HepG2 (cell line): Measurements from ENCODE around the gene CCNI2. TPM values are rescaled to one million over a fixed set of nuclear protein-coding genes. Genes with fewer than 3 reads are reported as not detected.

ENCODE experiments used
- ATAC-seq: fragments of 200-7000 bp; cut with Tn5 transposase; 3 replicates; pipeline ENCODE4 v1.9.1; 2020; ENCODE audit warnings: mild to moderate bottlenecking, moderate library complexity
- BruUV-seq: library from RNA; stranded (reverse); fragments of 400-500 nt; replicated peaks from 2 replicates; lab custom pipeline; 2021; lab: Mats Ljungman, UMichigan
- CTCF ChIA-PET: fragments of 300-600 bp; formaldehyde crosslinking; extraction: SDS; loops from one replicate; lab custom pipeline; 2021; ENCODE audit warnings: low total read pairs, inconsistent platforms, low intra/inter-chr PET ratio; lab: Yijun Ruan, JAX
- POLR2A ChIA-PET: fragments of 350-600 bp; sonication (Branson Sonifier 250); formaldehyde crosslinking; loops from one replicate; lab custom pipeline; 2020; ENCODE audit warnings: antibody characterized with exemption, inconsistent platforms; lab: Yijun Ruan, JAX
- DNase-seq: peaks from one replicate; pipeline ENCODE4 v3.0.0-alpha.2; 2015; ENCODE audit warnings: low spot score
- FAIRE-seq: peaks from 3 replicates; lab custom pipeline; 2011; peaks lifted over from hg19 to GRCh38; lab: Jason Lieb, UNC
- H2AFZ ChIP-seq: one replicate; pipeline ENCODE4 v1.6.1; 2011; ENCODE audit warnings: low read length, inconsistent platforms
- H3K27ac ChIP-seq: fragments of 300-600 bp; 3 replicates; pipeline ENCODE4 v1.8.0; 2011; ENCODE audit warnings: mixed run types, mild to moderate bottlenecking, mixed read lengths, low read length, inconsistent platforms; ENCODE audit not compliant: insufficient read depth; ENCODE audit errors: extremely low read length
- H3K27me3 ChIP-seq, 2 experiments: fragments of 200-600 bp in 1 of 2; 2 replicates in 1 of 2; 3 replicates in 1 of 2; pipeline versions ENCODE4 v1.6.0 to v1.8.0; 2011; ENCODE audit warnings: low read length in 2 of 2, mild to moderate bottlenecking in 2 of 2, moderate library complexity in 2 of 2, inconsistent platforms in 1 of 2; ENCODE audit not compliant: insufficient read depth in 2 of 2, control insufficient read depth in 1 of 2
- H3K36me3 ChIP-seq, 2 experiments: fragments of 200-600 bp in 1 of 2; replicated peaks in 1 of 2; 2 replicates in 1 of 2; 3 replicates in 1 of 2; pipeline versions ENCODE4 v1.5.1 to v1.8.0; 2011; ENCODE audit warnings: low read length in 2 of 2, inconsistent platforms in 1 of 2; ENCODE audit not compliant: insufficient read depth in 2 of 2, control insufficient read depth in 1 of 2
- H3K4me1 ChIP-seq: 2 replicates; pipeline ENCODE4 v1.5.1; 2012; ENCODE audit warnings: low read length, inconsistent platforms; ENCODE audit not compliant: insufficient read depth
- H3K4me2 ChIP-seq: 2 replicates; pipeline ENCODE4 v1.6.0; 2011; ENCODE audit warnings: low read depth, low read length, inconsistent platforms
- H3K4me3 ChIP-seq, 3 experiments: fragments of 200-600 bp in 1 of 3; sonication (generic), shearing (Covaris generic) in 1 of 3; replicated peaks in 1 of 3; 2 replicates each; pipeline ENCODE4 v1.5.1; 2011 to 2016; ENCODE audit warnings: low read length in 3 of 3, inconsistent platforms in 2 of 3, low read depth in 2 of 3, mild to moderate bottlenecking in 2 of 3, control low read depth in 1 of 3, mixed read lengths in 1 of 3; ENCODE audit not compliant: insufficient read depth in 1 of 3
- H3K79me2 ChIP-seq: one replicate; pipeline ENCODE4 v1.6.1; 2011; ENCODE audit warnings: low read length, inconsistent platforms; ENCODE audit not compliant: insufficient read depth
- H3K9ac ChIP-seq: 2 replicates; pipeline ENCODE4 v1.6.0; 2011; ENCODE audit warnings: mild to moderate bottlenecking, low read depth, low read length, inconsistent platforms; ENCODE audit not compliant: insufficient read depth
- H3K9me3 ChIP-seq: 2 replicates; pipeline ENCODE4 v1.5.1; 2012; ENCODE audit warnings: mild to moderate bottlenecking, low read length
- H4K20me1 ChIP-seq: 2 replicates; pipeline ENCODE4 v1.6.0; 2011; ENCODE audit warnings: inconsistent platforms, mild to moderate bottlenecking, low read length, moderate library complexity; ENCODE audit not compliant: insufficient read depth
- BRD4 ChIP-seq: sonication (generic); formaldehyde crosslinking; IDR thresholded peaks from 2 replicates; pipeline ENCODE4 v1.4.0; 2020; ENCODE audit warnings: missing genetic modification reagents
- JARID2 ChIP-seq: sonication (generic); formaldehyde crosslinking; IDR thresholded peaks from 2 replicates; pipeline ENCODE4 v1.8.1; 2023; ENCODE audit warnings: missing genetic modification reagents, inconsistent platforms; ENCODE audit not compliant: insufficient replicate concordance
- KLF12 ChIP-seq: sonication (generic); formaldehyde crosslinking; IDR thresholded peaks from 2 replicates; pipeline ENCODE4 v1.4.0; 2020; ENCODE audit warnings: missing genetic modification reagents, borderline replicate concordance
- MAFF ChIP-seq: IDR thresholded peaks from 2 replicates; pipeline ENCODE4 v1.6.1; 2011; ENCODE audit warnings: low read depth, low read length, improper control_type of control experiment
- MXI1 ChIP-seq: IDR thresholded peaks from 3 replicates; pipeline ENCODE4 v1.6.1; 2012; ENCODE audit warnings: low read depth, low read length, inconsistent platforms, borderline replicate concordance
- NFKB2 ChIP-seq: sonication (generic); formaldehyde crosslinking; IDR thresholded peaks from 2 replicates; pipeline ENCODE4 v1.4.0; 2020; ENCODE audit warnings: missing genetic modification reagents, borderline replicate concordance
- NFKBIZ ChIP-seq: IDR thresholded peaks from 2 replicates; pipeline ENCODE4 v1.6.1; 2018; ENCODE audit warnings: missing genetic modification reagents, missing compliant biosample characterization
- ZNF205 ChIP-seq: IDR thresholded peaks from 2 replicates; pipeline ENCODE4 v1.6.1; 2018; ENCODE audit warnings: missing biosample characterization, missing genetic modification reagents
- ZNF652 ChIP-seq: IDR thresholded peaks from 2 replicates; pipeline ENCODE4 v1.6.1; 2016; ENCODE audit warnings: low read depth, borderline replicate concordance
- WGBS: methylation state at CpG from one replicate; pipeline ENCODE4 v1.1.6; 2017; ENCODE audit warnings: low lambda C conversion rate; 5-methylcytosine and 5-hydroxymethylcytosine counted together
- in situ Hi-C: cut with HindIII; loops from 2 replicates; pipeline ENCODE4 v1.10.0; 2017; ENCODE audit warnings: low pct_unique_long_range_greater_than_20kb; ENCODE audit not compliant: extremely low pct_ligation_motif_present
- intact Hi-C: fragments of 100-400 bp; cut with micrococcal nuclease; formaldehyde crosslinking; loops from one replicate; pipeline ENCODE4 v1.10.0; 2022; ENCODE audit not compliant: unreplicated experiment
- polyA plus RNA-seq, 8 experiments: library from polyadenylated mRNA; depleted of rRNA in 3 of 8; stranded (reverse) in 7 of 8; unstranded in 1 of 8; fragments of >200 nt; fragmentation: Illumina TruSeq in 4 of 8; extraction: Trizol in 4 of 8; gene quantifications; 2 replicates each; pipeline versions ENCODE4 v1.2.1 to v1.2.3, GENCODE V29; 2011 to 2016; ENCODE audit warnings: low read depth in 4 of 8, missing spikeins in 1 of 8, mixed read lengths in 1 of 8; ENCODE audit not compliant: insufficient read depth in 1 of 8
- total RNA-seq, 5 experiments: library from RNA; depleted of rRNA; stranded (reverse); fragments of >200 nt; fragmentation: Illumina TruSeq; extraction: Trizol; gene quantifications; 2 replicates each; pipeline ENCODE4 v1.2.3, GENCODE V29; 2016; ENCODE audit warnings: low read depth in 1 of 5
- TF ChIP-seq, protein P1 (sequence below): sonication (generic); formaldehyde crosslinking; IDR thresholded peaks from 2 replicates; pipeline ENCODE4 v1.5.1; 2020; ENCODE audit warnings: missing genetic modification reagents, mild to moderate bottlenecking, borderline replicate concordance
- TF ChIP-seq, protein P2 (sequence below): sonication (generic); formaldehyde crosslinking; IDR thresholded peaks from 2 replicates; pipeline ENCODE4 v1.9.0; 2021; ENCODE audit warnings: missing genetic modification reagents, mild to moderate bottlenecking, borderline replicate concordance
- TF ChIP-seq, protein P3 (sequence below): sonication (generic); formaldehyde crosslinking; IDR thresholded peaks from 2 replicates; pipeline ENCODE4 v1.4.0; 2020; ENCODE audit warnings: missing genetic modification reagents
- TF ChIP-seq, protein P4 (sequence below): sonication (generic); formaldehyde crosslinking; IDR thresholded peaks from 2 replicates; pipeline ENCODE4 v1.4.0; 2020; ENCODE audit warnings: missing genetic modification reagents, borderline replicate concordance
- TF ChIP-seq, protein P5 (sequence below): fragments of 450-650 bp; IDR thresholded peaks from 2 replicates; pipeline ENCODE4 v1.6.1; 2017; ENCODE audit warnings: mild to moderate bottlenecking

The CCNI2 gene
- total and polyA plus RNA-seq, 2 of the 13 experiments (the other 11 are each of a cell fraction or from before 2014, with no cell fraction given), result not detected

DNA sequence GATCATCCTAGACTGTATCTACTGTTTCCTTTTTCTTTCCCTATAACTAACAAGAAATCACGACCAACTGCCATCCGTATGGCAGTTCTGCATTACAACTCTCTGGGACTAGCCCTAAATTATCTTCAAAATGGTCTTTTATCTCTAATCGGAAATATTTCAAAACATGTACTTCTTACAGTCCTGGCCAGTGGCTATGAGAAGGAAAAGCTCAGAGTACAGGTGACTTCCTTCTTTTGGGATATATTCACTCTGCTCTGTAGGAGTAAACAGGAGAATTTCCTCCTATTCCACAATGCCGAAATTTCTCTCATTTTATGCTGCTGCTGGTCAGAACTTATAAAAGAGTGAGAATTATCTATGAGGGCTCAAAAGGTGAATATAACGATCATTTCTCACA is 31.6 kb downstream of the CCNI2 start:
- Histone ChIP-seq H3K27ac (no peak overlapping the region), H3K36me3 (no peaks in the 10 kb centered on the region), H3K27me3 (no peaks in the 10 kb centered on the region), H3K9me3 (no peaks in the 10 kb centered on the region), H3K4me3 (no peak overlapping the region), H3K79me2 (peaks cover 25% of the 10 kb centered on the region), H2AFZ (no peak overlapping the region), H3K4me1 (peaks cover 33% of the 10 kb centered on the region), H3K4me2 (no peak overlapping the region), H3K9ac (no peak overlapping the region), H4K20me1 (no peaks in the 10 kb centered on the region)
- FAIRE-seq (no peak), DNase-seq (no peak), ATAC-seq (no peak)
- intact Hi-C loops (no loop called here), in situ Hi-C loops (no loop called here)
- ChIA-PET CTCF (no interaction called here), POLR2A (interaction anchor here (2.8 to 4.2 kb wide), 2 partner anchors 28 to 42 kb away, joined by 10 to 21 read pairs; no protein-coding TSS in a partner anchor)
- WGBS, result 92% methylated on average over 5 of the region's 5 CpGs
- BruUV-seq, result no TSS peak
- TF ChIP-seq, protein P1, sequence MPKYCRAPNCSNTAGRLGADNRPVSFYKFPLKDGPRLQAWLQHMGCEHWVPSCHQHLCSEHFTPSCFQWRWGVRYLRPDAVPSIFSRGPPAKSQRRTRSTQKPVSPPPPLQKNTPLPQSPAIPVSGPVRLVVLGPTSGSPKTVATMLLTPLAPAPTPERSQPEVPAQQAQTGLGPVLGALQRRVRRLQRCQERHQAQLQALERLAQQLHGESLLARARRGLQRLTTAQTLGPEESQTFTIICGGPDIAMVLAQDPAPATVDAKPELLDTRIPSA (CRISPR knock-in tag), result no peak
- TF ChIP-seq, protein P2, sequence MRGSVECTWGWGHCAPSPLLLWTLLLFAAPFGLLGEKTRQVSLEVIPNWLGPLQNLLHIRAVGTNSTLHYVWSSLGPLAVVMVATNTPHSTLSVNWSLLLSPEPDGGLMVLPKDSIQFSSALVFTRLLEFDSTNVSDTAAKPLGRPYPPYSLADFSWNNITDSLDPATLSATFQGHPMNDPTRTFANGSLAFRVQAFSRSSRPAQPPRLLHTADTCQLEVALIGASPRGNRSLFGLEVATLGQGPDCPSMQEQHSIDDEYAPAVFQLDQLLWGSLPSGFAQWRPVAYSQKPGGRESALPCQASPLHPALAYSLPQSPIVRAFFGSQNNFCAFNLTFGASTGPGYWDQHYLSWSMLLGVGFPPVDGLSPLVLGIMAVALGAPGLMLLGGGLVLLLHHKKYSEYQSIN (CRISPR knock-in tag), result no peak
- TF ChIP-seq JARID2 (no peak), NFKBIZ (CRISPR knock-in tag) (no peak), BRD4 (CRISPR knock-in tag) (no peak), NFKB2 (CRISPR knock-in tag) (no peak), ZNF205 (CRISPR knock-in tag) (no peak), ZNF652 (no peak), KLF12 (CRISPR knock-in tag) (no peak), MAFF (no peak), MXI1 (no peak)
- TF ChIP-seq, protein P3, sequence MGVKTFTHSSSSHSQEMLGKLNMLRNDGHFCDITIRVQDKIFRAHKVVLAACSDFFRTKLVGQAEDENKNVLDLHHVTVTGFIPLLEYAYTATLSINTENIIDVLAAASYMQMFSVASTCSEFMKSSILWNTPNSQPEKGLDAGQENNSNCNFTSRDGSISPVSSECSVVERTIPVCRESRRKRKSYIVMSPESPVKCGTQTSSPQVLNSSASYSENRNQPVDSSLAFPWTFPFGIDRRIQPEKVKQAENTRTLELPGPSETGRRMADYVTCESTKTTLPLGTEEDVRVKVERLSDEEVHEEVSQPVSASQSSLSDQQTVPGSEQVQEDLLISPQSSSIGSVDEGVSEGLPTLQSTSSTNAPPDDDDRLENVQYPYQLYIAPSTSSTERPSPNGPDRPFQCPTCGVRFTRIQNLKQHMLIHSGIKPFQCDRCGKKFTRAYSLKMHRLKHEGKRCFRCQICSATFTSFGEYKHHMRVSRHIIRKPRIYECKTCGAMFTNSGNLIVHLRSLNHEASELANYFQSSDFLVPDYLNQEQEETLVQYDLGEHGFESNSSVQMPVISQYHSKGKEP (CRISPR knock-in tag), result no peak
- TF ChIP-seq, protein P4, sequence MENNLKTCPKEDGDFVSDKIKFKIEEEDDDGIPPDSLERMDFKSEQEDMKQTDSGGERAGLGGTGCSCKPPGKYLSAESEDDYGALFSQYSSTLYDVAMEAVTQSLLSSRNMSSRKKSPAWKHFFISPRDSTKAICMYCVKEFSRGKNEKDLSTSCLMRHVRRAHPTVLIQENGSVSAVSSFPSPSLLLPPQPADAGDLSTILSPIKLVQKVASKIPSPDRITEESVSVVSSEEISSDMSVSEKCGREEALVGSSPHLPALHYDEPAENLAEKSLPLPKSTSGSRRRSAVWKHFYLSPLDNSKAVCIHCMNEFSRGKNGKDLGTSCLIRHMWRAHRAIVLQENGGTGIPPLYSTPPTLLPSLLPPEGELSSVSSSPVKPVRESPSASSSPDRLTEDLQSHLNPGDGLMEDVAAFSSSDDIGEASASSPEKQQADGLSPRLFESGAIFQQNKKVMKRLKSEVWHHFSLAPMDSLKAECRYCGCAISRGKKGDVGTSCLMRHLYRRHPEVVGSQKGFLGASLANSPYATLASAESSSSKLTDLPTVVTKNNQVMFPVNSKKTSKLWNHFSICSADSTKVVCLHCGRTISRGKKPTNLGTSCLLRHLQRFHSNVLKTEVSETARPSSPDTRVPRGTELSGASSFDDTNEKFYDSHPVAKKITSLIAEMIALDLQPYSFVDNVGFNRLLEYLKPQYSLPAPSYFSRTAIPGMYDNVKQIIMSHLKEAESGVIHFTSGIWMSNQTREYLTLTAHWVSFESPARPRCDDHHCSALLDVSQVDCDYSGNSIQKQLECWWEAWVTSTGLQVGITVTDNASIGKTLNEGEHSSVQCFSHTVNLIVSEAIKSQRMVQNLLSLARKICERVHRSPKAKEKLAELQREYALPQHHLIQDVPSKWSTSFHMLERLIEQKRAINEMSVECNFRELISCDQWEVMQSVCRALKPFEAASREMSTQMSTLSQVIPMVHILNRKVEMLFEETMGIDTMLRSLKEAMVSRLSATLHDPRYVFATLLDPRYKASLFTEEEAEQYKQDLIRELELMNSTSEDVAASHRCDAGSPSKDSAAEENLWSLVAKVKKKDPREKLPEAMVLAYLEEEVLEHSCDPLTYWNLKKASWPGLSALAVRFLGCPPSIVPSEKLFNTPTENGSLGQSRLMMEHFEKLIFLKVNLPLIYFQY (CRISPR knock-in tag), result no peak
- TF ChIP-seq, protein P5, sequence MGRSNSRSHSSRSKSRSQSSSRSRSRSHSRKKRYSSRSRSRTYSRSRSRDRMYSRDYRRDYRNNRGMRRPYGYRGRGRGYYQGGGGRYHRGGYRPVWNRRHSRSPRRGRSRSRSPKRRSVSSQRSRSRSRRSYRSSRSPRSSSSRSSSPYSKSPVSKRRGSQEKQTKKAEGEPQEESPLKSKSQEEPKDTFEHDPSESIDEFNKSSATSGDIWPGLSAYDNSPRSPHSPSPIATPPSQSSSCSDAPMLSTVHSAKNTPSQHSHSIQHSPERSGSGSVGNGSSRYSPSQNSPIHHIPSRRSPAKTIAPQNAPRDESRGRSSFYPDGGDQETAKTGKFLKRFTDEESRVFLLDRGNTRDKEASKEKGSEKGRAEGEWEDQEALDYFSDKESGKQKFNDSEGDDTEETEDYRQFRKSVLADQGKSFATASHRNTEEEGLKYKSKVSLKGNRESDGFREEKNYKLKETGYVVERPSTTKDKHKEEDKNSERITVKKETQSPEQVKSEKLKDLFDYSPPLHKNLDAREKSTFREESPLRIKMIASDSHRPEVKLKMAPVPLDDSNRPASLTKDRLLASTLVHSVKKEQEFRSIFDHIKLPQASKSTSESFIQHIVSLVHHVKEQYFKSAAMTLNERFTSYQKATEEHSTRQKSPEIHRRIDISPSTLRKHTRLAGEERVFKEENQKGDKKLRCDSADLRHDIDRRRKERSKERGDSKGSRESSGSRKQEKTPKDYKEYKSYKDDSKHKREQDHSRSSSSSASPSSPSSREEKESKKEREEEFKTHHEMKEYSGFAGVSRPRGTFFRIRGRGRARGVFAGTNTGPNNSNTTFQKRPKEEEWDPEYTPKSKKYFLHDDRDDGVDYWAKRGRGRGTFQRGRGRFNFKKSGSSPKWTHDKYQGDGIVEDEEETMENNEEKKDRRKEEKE, result no peak
